Fibroblast of villous mesenchyme (primary cell): ENCODE measurements around the gene XRCC1. TPM values are rescaled to one million over a fixed set of nuclear protein-coding genes. Genes with fewer than 3 reads are reported as not detected.
"Not testable (repeated sequence)": the region's sequence is repeated elsewhere in the genome, so short reads cannot be mapped to it uniquely, and the experiment has no call there.

Source experiments
- DNase-seq: peaks from one replicate; pipeline ENCODE4 v3.0.0-alpha.2; 2010; ENCODE audit warnings: low read depth
- H3K4me3 ChIP-seq: 2 replicates; pipeline ENCODE4 v1.5.1; 2011; ENCODE audit warnings: low read depth, mild to moderate bottlenecking, low read length
- total RNA-seq: library from RNA; depleted of rRNA; stranded (reverse); fragments of >200 nt; gene quantifications from 2 replicates; pipeline ENCODE4 v1.2.3, GENCODE V29; 2012
- TF ChIP-seq, protein P1 (sequence below): IDR thresholded peaks from 2 replicates; pipeline ENCODE4 v1.5.1; 2012; ENCODE audit warnings: low read depth, mild to moderate bottlenecking, low read length; ENCODE audit not compliant: insufficient read depth

Gene XRCC1
- total RNA-seq, 1 donor = 28.9 TPM

DNA sequence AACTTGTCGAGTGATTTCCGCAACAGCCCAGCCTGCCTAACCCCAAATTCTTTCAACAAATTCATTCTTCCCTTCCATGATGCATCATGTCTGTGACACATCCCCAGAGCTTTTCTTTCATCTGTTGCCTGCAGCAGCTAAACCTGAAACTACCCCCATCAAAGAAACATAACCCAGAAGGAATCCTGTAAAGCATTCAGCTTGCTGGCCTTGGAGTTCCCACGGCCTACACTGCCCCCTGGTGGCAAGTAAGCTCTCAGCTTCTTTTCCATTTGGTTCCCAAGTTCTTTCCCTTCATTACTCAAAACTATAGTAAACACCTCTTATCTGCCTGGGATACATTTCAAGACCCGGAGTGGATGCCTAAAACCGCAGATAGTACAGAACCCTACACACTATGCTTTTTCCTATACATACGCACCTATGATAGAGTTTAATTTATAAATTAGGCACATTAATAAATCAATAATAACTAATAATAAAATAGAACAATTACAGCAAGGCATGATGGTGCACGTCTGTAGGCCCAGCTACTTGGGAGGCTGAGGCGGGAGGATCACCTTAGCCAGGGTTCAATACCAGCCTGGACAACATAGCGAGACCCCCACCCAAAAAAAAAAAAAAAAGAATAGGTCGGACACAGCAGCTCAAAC, 55.8 kb downstream of the XRCC1 start:
- DNase-seq = peak; percentile 93
- TF ChIP-seq, protein P1, sequence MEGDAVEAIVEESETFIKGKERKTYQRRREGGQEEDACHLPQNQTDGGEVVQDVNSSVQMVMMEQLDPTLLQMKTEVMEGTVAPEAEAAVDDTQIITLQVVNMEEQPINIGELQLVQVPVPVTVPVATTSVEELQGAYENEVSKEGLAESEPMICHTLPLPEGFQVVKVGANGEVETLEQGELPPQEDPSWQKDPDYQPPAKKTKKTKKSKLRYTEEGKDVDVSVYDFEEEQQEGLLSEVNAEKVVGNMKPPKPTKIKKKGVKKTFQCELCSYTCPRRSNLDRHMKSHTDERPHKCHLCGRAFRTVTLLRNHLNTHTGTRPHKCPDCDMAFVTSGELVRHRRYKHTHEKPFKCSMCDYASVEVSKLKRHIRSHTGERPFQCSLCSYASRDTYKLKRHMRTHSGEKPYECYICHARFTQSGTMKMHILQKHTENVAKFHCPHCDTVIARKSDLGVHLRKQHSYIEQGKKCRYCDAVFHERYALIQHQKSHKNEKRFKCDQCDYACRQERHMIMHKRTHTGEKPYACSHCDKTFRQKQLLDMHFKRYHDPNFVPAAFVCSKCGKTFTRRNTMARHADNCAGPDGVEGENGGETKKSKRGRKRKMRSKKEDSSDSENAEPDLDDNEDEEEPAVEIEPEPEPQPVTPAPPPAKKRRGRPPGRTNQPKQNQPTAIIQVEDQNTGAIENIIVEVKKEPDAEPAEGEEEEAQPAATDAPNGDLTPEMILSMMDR = peak; percentile 91

DNA sequence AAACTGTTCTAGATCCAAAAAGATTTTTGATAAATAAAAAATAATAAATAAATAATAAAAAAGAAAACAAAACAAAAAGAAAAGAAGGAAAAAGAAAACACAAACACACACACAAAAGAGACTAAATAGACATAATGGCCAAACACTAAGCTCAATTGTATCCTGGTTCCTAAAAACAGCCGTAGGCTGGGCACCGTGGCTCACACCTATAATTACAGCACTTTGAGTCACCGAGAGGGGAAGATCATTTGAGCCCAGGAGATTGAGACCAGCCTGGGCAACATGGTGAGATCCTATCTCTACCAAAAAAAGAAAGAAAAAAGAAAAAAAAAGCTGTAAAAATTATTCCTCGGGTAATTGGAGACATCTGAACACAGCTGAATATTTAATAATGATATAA, 57.3 kb downstream of the XRCC1 start:
- no peak overlapping the region for H3K4me3 ChIP-seq
- DNase-seq = no peak
- TF ChIP-seq, protein P1 = no peak

More for the DNA sequence above, 55.8 kb downstream of the XRCC1 start:
- no peak overlapping the region for H3K4me3 ChIP-seq

DNA sequence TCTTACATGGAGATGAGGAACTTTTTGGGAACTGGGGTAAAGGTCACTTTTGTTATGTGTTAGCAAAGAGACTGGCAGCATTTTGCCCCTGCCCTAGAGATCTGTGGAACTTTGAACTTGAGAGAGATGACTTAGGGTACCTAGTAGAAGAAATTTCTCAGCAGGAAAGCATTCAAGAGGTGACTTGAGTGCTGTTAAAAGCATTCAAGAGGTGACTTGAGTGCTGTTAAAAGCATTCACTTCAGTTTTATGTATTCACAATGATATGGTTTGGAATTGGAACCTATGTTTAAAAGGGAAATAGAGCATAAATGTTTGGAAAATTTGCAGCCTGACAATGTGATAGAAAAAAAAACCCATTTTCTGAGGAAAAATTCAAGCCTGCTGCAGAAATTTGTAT, 62.9 kb downstream of the XRCC1 start:
- DNase-seq, H3K4me3 ChIP-seq: not testable (repeated sequence)

DNA sequence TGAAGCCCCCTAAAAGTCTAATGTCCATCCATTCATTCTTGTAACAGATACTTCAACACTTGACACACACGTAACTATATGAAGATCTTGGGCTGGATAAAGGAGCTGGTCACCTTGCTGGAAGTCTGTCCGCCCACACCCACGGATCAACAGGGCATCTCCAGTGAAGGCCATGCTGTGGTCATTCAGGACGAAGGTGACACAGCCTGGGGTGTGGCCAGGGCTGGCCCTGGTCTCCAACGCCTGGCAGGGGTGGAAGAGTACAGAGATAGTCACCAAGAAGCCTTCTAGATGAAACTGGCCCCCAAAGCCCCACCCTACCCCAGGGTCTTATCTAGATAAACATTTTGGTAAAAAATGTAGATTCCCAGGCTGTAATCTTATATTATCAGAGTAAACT, 64.0 kb downstream of the XRCC1 start:
- H3K4me3 ChIP-seq = no peak overlapping the region
- TF ChIP-seq, protein P1 = no peak
- no peak for DNase-seq

DNA sequence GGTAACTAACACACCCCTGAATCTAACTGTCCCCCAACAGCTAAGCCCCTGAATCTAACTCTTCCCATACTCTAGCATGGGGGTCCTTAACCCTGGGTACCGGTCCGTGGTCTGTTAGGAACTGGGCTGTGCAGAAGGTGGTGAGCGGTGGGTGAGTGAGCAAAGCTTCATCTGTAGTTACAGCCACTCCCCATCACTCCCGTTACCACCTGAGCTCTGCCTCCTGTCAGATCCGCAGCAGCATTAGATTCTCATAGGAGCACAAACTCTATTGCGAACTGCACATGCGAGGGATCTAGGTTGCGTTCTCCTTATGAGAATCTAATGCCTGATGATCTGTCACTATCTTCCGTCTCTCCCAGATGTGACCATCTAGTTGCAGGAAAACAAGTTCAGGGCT, 64.6 kb downstream of the XRCC1 start:
- no peak for DNase-seq
- no peak overlapping the region for H3K4me3 ChIP-seq
- TF ChIP-seq, protein P1 = no peak

DNA sequence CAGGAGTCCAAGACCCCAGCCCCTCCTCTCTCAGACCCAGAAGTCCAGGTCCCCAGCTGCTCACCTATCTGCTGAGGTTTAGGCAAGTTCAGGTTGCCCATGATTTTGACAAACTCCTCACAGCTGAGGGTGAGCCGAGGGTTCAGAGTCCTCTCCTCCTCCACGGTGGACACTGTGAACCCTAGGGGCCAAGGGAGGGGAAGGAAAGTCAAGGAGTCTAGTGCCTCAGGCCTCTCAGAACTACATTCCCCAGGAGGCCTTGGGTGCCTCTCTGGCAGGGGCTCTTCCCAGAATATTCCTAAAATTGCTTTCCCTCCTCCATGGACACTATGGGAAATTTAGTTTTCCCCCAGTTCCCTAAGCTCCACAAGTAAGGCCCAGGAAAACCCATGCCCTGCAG, 67.4 kb downstream of the XRCC1 start:
- DNase-seq = no peak
- no peak overlapping the region for H3K4me3 ChIP-seq
- TF ChIP-seq, protein P1 = no peak

DNA sequence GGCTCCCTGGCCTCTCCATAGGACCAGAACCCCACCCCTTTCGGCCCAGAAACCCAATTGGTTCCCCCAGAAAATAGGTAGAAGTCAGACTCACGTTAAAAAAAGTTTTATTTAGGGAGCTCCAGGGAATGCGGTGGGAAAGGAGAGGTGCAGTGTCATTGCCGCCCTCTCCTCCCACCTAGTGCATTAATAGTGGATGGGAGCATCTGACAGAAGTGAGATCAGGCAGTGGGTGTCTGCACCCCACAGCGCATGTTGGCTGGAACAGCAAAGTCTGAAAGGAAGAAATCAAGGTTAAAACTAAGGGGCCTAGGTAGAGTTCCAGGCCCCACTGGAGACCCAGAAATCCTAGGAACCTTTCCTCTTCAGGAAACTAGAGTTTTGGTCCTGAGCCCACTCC, 68.7 kb downstream of the XRCC1 start:
- TF ChIP-seq, protein P1 = no peak
- no peak for DNase-seq

More for the DNA sequence above, 68.7 kb downstream of the XRCC1 start:
- no peak overlapping the region for H3K4me3 ChIP-seq
